Measurements from ENCODE around the gene CXCR6. TPM values are rescaled to one million over a fixed set of nuclear protein-coding genes. Genes with fewer than 3 reads are reported as not detected.

Gene CXCR6
- total and polyA plus RNA-seq, 2 of the 8 experiments (the other 6 are each of a cell fraction or from before 2014, with no cell fraction given), result not detected

DNA sequence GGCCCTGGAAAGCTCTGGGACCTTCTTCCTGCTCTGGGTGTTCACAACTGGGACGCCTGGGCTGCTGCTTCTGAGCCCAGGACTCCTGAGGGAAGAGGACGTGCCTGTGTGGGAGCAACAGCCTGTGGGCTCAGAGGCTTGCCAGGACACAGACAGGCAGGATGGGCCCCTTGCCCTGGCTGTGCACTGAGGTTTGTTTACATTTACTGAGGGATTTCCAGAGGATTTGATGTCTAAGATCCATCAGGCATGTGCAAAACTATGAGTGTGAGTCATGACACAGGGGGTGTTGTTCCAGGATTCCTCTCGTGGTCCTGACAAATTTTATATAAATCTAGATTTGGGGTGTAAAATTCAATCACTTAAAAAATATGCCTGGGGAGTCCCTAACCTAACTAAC, 46.3 kb upstream of the CXCR6 start:
- no peak overlapping the region for H3K23ac ChIP-seq (ENCODE audit: insufficient read length)
- no peak overlapping the region for H2BK20ac ChIP-seq (ENCODE audit: low read length)
- POLR2A ChIA-PET (ENCODE audit: partially characterized antibody), result no interaction called here
- H2BK15ac ChIP-seq (ENCODE audit: low read length), result no peak overlapping the region
- no peak for DNase-seq (ENCODE audit: low read depth in 1 of 2, low spot score in 2 of 2)
- H3K4me1 ChIP-seq (replicated peaks in 1 of 4; ENCODE audit: control insufficient read depth in 3 of 4, insufficient read depth in 4 of 4, low read length in 3 of 4), result peaks cover 0 to 3% (median 1%) of the 10 kb centered on the region in 4 experiments; a peak in 2 of 7 replicates
- H4K5ac ChIP-seq (ENCODE audit: insufficient read length, low read depth, low read length), result no peak overlapping the region
- no peak overlapping the region for H2AFZ ChIP-seq (ENCODE audit: low read length)
- FAIRE-seq, result no peak
- H3K79me2 ChIP-seq (ENCODE audit: control insufficient read depth in 1 of 2, insufficient read depth in 2 of 2, low read length in 2 of 2), result no peaks in the 10 kb centered on the region
- no peaks in the 10 kb centered on the region for H4K20me1 ChIP-seq (replicated peaks in 1 of 2; ENCODE audit: control insufficient read depth in 1 of 2, insufficient read depth in 2 of 2, low read length in 2 of 2)
- H3K4ac ChIP-seq (replicated peaks; ENCODE audit: insufficient read length, low read depth, low read length), result no peak overlapping the region
- no peaks in the 10 kb centered on the region for H3K9me3 ChIP-seq (ENCODE audit: insufficient read depth in 2 of 2, low read depth in 1 of 2, low read length in 1 of 2)
- no peak overlapping the region for H4K91ac ChIP-seq (replicated peaks; ENCODE audit: insufficient read length, low read length)
- no peaks in the 10 kb centered on the region for H3K23me2 ChIP-seq (ENCODE audit: low read depth, low read length)
- no peak overlapping the region for H2AK5ac ChIP-seq (ENCODE audit: low read depth, low read length)
- no peak overlapping the region for H3K56ac ChIP-seq (replicated peaks; ENCODE audit: insufficient read length, low read depth, low read length)
- H3K18ac ChIP-seq (ENCODE audit: extremely low read depth, low read length), result no peak overlapping the region
- CTCF ChIA-PET (ENCODE audit: partially characterized antibody), result no interaction called here
- no peak overlapping the region for H3K4me2 ChIP-seq (ENCODE audit: insufficient read depth in 1 of 2, low read depth in 2 of 2, low read length in 2 of 2)
- no peak overlapping the region for H3K14ac ChIP-seq (ENCODE audit: insufficient read length)
- H4K8ac ChIP-seq (ENCODE audit: extremely low read depth, insufficient read depth, low read length), result no peak overlapping the region; the same call in 1 of the 2 replicates
- no peak overlapping the region for H2BK12ac ChIP-seq (ENCODE audit: low read depth, low read length)
- H3K27me3 ChIP-seq (replicated peaks in 1 of 4; ENCODE audit: control insufficient read depth in 3 of 4, extremely low read depth in 1 of 4, insufficient read depth in 3 of 4, low read length in 3 of 4), result no peaks in the 10 kb centered on the region; a peak in 1 of 7 replicates
- 79% methylated on average over 3 of the region's 3 CpGs; no CpG with 5 or more reads in 1 of the 2 experiments for WGBS, 2 experiments (ENCODE audit: extremely low coverage in 1 of 2, insufficient coverage in 1 of 2, insufficient read length in 1 of 2, insufficient replicate concordance in 2 of 2, low coverage in 1 of 2, low lambda C conversion rate in 2 of 2, missing lambda C conversion rate in 1 of 2)
- H3K4me3 ChIP-seq (ENCODE audit: extremely low read depth in 1 of 4, insufficient read depth in 2 of 4, low read depth in 3 of 4, low read length in 4 of 4), result no peak overlapping the region
- no peaks in the 10 kb centered on the region for H3K79me1 ChIP-seq (ENCODE audit: low read depth, low read length)
- no peak overlapping the region for H2BK120ac ChIP-seq (replicated peaks; ENCODE audit: low read depth, low read length)
- no peaks in the 10 kb centered on the region for H3K36me3 ChIP-seq (ENCODE audit: control insufficient read depth in 2 of 4, insufficient read depth in 4 of 4, low read length in 3 of 4)
- H3K9ac ChIP-seq (replicated peaks in 1 of 4; ENCODE audit: extremely low read depth in 1 of 4, low read depth in 3 of 4, low read length in 3 of 4), result no peak overlapping the region
- no peak overlapping the region for H2BK5ac ChIP-seq (ENCODE audit: low read depth, low read length)
- no peak overlapping the region for H3K27ac ChIP-seq (ENCODE audit: low read depth, low read length)
- no peak for TF ChIP-seq CHD1 (IDR thresholded peaks at IDR 0.05; ENCODE audit: low read depth, low read length)
